Measurements from ENCODE around the gene USP27X.

USP27X gene

DNA sequence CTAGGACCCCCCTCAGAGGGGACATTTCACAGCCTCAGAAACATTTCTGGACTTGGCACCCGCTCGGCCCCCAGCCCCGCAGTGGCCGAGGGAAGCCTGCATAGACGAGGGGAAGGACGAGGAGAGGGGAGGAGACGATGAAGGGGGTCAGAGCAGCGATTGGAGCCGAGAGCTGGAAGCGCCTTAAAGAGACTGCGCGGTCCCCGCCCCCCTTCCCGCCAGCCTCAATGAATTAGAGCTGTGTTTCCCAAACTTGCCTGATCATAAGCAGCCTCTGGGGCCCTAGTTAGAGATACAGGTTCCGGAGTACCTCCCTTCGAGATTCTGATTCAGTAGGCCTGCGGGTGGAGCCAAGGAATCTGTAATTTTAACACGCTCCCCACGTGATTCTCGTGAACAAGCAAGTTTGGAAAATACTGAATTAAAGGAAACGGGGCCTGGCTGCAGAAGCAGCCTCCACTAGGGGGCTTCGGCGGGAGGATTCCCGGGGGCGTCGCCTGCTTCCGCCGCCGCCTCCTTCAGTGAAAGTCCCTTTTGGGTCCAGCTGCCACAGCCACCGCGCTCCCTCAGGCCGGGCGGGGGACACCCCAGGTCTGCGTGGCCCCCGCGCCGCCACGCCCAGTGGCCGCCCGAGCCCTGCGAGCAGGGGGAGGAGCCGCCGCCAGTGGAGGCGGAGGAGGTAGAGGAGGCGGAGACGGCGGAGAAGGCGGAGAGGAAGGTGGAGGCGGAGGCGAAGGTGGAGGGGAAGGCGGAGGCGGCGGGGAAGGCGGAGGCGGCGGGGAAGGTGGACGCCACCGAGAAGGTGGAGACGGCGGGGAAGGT lies at the start of gene USP27X:
Gene USP27X (plus strand): TSS at position 651 of the 822 bp plus-strand sequence. CDS start 824 bp downstream, outside the sequence.
- DNase-seq: peak in 55 of 56 donors; percentile 26 to 89 (median 66)

DNA sequence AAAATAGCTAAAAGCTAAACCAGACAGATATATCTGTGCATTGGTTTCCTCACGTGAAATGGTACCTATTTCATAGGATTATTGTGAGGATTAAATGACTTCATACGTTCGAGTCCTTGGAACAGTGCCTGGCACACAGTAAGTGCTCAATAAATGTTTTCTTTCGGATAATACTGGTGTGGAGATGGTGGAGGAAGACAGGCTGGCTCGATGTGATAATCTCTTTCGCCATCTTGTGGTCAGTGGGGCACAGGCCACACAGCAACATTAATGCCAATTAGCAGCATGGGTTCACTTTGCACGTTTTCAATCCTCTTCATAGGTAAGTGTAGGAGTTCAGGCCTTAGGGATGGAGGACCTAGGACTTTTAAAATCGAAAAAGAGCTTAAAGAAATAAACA lies 40.9 kb upstream of the USP27X start:
- peak in 11 of 56 donors; percentile 0 to 14 (median 2) for DNase-seq

DNA sequence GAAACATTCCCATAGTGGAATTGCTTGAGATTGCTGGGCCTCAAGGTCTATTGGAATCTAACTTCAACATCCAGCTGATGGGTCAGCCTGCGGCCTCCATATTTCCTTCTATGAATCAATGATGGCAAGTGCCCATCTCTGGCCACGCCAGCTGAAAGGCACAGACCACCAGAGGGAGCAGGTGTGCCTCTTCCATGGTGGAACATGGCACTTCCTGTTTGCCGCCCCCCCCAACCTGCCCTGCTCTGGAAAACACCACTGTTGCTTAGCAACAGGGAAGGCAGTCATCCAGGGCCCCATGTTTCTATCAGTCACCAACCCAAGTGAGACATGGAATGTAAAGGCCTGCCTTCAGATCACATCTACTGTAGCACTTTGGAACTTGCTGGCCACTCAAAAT lies 38.6 kb upstream of the USP27X start:
- peak in 50 of 56 donors; percentile 1 to 65 (median 22) for DNase-seq

DNA sequence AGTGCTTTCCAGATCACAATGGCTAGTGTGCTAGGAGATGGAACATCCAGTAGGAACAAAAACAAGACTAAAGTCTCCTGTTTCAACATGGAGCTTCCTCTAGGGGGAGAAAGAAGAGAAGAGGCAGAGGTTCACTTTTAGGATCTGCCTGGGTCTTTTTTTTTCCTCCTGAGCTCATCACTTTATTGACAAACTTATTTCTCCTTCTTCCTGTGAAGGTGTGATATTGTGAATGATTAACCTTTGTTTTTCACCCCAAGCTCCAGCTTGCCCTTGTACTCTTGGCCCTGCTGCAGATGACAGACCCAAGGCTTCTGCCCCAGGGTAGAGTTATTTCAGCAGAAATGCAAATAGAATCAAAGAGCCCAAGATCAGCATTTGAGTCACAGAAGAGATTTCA lies 36.7 kb upstream of the USP27X start:
- no peak for DNase-seq

DNA sequence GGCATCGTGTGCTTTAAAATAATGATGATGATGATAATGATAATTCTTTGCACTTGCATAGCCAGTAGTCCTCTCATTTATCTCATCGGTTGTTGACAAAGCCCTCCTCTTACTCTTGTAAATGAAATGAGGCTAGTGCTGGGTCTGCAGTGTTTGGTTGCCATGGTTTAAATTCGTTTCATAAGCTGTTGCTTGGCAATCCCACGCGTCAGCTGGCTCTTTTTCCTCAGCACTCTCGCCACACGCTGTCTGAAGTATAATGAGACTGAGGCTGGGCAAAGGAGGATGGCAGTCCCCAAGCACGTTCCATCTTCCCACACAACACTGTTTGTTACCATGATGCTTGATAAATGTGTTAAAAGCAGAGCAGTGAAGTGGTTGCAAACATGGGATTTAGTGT lies 34.7 kb upstream of the USP27X start:
- DNase-seq: peak in 47 of 56 donors; percentile 0 to 81 (median 31)

DNA sequence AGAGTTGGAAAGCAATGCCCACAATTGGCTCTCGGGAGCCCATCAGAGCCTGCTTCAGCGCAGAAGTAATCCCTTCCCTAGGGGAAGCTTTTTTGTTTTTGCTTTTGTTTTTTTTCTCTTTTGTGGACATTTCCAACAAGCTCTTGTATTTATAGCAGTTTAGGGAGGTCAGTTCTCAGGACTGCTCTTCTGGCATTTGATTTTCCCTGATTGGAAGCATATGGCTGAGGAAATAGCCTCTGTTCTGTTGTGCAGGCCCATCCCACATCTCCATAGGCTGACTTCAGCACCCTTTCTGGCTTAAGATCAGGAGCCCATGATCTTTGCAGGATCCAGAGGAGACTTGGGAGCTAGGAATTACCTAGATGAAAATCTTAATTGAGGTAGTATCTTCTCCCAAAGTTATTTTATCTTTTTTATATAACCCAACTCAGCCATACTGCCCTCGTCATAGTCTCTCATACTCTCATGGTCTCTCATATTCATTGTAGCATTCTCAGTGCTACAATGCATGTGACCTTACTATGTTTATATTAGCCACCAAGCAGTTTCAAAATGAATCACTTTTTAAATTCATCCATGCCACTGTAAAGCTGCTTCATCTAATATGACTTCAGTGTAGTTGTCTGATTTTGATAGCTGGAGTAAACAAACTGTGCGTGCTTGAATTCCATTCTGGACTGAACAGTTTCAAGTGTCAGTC lies 33.4 kb upstream of the USP27X start:
- no peak for DNase-seq

DNA sequence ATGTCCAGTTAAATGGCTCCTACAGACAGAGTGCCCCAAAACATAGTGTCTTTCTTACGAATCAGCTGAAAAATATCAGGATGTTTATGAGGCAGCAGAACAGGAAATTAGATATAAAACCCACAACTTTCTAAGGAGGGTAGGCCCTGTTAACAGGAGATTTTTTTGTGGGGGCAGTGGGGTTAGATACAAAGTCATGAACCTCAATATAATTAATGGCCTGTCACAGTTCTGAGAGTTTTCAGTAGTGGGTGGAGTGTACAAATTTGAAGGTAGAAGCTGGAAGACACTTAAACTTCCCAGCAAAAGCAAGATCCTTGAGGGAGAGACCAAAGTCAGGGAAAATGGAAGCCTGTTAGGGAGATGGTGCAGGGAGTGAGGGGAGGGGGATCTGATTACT lies 32.8 kb upstream of the USP27X start:
- DNase-seq: no peak

DNA sequence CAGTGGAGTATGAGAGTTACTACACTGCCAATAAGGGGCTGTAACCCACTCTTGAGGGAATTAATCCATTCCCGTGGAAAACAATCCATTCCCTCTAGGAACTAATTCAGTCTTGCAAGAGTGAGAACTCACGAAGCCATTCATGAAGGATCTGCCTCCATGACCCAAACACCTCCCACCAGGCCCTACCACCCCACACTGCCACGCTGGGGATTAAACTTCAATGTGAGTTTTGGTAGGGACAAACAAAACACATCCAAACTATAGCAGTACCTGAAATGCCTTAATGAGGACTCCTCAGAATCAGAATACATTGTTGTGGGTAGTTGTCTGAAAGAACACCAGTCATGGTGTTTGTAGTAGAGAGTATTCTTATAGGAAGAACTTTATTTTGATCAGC lies 31.0 kb upstream of the USP27X start:
- DNase-seq: no peak

DNA sequence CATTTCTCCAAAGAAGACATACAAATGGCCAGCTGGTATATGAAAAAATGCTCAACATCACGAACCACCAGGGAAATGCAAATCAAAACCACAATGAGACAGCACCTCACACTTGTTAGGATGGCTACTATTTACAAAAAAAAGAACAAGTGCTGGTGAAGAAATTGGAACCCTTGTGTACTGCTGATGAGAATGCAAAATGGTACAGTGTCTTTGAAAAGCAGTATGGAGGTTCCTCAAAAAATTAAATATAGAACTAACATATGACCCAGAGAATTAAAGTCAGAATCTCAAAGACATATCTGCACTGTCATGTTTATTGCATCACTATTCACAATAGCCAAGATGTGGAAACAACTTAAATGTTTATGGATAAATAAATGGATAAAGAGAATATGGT lies 29.3 kb upstream of the USP27X start:
- DNase-seq: no peak

DNA sequence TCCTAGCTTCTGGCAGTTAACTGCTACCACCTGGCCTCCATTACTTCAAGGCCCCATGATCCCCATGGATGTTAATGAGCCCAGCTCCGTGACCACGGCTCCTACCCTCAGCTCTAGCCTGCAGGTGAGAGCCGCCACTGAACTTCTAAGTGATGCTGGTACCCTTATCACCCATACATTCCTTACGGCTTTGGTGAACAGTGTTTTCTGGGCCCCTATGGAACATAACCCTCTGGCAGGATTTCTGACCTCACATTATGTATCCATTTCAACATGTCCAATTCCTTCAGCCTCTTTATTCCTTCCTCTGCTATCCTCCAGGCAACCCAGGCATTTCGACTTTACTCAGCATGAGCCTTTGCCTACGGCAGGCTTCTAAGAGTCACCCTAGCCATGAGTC lies 25.6 kb upstream of the USP27X start:
- DNase-seq: no peak

DNA sequence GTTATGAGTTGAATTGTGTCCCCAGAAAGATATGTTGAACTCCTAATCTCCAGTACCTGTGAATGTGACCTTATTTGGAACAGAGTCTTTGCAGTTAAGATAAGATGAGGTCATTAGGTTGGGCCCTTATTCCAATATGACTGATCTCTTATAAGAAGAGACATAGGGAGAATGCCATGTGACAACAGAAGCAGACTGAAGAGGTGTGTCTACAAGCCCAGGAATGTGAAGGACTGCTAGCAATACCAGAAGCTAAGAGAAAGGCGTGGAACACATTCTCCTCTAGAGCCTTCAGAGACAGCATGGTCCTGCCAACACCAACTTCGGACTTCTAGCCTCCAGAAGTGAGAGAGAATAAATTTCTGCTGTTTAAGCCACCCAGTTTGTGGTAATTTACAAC lies 22.5 kb upstream of the USP27X start:
- no peak for DNase-seq

DNA sequence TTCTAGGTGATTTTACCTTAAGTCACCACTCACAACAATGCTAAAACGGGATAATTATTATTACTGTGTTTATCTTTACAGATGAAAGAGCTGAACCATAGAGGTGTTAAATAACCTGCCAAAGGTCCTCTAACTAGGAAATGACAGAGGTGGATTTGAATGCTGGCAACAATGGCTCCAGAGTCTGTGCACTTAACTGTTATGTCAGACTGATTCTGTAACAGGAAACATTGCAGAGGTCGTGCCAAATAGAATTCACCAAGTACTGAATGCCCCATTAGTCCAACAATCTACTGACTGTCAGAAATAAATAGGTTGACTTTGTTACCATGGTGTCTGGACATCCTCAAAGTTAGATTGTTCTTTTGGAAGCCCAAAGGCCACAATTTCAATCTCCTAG lies 20.9 kb upstream of the USP27X start:
- no peak for DNase-seq

DNA sequence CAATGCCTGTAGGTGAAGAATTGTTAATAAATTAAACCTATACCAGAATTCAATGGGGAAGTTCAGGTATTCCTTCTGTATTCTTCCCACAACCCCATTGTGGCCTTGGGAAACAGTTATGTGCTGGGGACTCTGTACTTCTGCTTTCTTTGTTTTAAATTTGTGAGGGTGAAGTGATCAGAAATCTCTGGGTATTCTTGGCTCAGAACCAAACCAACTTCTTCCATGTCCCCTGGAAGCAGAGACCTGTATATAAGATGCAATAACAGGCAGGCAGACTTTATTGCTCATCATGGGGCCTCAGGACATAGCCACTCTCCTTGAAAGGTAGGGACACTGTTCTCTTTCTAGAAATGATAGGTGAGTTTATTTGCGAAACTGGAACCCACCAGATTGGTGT lies 19.8 kb upstream of the USP27X start:
- no peak for DNase-seq

DNA sequence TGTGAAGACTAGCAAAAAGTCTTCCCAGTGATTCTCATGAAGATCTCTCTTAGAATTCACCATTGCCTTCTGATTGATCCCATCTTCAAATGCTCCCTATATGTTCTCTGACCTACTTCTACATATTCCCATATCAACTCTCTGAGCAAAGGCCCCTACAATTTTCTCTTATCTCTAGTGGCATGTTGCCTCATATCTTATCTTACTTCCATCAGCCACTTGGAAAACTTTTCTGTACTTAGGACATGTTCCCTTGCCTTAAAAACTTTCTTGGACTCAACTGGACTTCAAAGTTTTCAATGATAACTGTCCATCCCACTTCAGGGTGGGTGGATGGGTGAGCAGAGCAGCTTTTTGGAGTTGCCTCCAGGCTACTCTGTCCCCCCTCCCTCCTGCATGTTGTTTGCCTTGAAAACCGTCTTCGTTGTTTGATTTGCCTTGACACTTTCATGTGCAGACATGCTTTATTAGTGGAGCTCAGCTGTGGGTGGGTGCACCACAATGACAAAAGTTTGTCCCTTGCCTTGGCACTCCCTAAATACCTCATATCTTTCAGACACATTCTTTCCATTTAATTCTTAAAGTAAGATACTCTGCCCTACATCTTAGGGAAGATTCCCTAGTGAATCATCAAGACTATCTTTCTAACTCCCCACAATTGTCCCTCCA lies 18.3 kb upstream of the USP27X start:
- DNase-seq: no peak

DNA sequence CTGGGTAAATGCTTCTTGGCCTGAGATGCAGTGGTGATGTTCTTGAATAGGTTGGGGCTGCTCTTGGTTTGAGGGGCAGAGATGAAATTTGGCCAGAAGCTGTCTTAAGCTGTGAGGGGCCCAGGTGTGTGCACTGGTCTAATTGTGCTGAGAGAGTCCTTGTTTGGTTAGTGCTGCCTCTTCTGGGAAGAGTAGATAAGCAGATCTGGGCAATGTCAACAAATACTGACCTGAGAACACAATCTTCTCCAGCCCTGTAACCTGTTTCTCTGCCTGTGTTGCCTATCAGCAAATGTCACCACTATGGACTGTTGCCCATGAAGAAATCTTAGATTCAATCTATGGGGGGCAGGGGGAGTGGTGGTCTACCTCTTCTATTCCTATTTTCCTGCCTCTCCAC lies 17.2 kb upstream of the USP27X start:
- no peak for DNase-seq

DNA sequence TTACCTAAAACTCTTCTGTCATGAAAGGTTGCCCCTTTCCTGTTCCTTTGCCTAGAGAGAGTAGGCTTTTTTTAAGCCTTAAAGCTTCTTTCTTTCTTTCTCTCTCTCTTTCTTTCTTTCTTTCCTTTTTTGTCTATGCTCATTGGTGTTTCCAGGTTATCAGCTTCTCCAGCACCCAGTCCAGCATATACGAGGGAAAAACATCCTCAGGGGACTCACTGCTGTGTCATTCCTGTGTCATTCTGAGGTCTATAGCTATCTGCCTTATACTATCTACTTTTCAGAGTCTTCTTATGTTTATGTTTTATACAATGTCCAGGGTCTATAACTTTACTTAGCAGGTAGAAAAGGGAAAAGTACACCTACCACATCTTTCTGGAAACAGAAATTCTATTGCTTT lies 10.5 kb upstream of the USP27X start:
- DNase-seq: no peak

DNA sequence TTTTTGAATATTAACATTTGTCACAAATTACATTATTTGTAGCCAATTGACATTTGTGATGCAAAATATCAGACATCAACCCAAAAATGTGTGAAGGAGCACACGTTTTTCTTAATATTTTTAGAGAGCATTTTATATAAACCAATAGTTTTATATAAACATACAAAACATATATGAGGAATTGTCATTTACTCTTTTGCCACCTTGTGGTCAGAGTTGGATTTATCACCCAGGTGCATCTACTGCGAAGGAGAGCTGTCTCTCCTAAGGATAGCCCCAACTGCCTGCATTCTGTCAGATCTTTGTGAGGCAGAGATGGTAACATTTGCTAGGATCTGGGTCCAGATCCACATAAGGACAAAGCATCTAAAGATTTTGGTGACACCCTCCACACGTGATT lies 2.5 kb upstream of the USP27X start:
- peak in 11 of 56 donors; percentile 0 to 14 (median 1) for DNase-seq

DNA sequence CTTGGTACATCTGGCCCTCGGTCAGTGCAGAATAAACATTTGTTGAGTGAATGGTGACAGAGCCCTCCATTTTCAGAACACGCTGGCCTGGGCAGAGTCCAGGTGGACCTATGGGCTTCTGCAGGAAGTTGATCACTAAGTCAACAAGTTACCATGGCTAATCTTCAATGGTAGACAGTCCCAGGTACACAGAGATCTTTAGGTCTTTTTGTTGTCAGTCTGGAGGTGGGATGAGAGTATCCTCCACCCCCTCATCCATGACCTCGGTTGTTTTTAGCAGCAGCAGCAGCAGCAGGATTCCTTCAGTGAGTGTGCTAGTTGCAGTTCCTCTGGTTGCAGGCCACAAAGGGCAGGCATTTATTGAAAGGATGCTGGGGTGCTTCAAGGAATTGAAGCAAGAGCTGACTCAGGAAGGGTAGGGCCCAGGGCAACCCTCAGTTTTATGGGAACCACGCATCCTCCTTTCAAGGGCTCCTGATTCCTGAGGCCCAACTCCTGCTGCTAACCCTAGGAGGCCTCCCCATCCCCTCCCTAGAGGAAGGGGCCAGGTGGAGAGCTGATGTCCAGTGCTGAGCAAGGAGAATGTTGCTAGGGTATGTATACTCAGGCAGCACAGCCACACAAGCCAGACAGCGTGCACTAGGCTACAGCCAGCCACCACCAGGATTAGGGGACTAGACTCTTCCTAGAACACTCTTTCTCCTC lies 1.7 kb upstream of the USP27X start:
- peak in 1 of 56 donors; percentile 0 for DNase-seq

DNA sequence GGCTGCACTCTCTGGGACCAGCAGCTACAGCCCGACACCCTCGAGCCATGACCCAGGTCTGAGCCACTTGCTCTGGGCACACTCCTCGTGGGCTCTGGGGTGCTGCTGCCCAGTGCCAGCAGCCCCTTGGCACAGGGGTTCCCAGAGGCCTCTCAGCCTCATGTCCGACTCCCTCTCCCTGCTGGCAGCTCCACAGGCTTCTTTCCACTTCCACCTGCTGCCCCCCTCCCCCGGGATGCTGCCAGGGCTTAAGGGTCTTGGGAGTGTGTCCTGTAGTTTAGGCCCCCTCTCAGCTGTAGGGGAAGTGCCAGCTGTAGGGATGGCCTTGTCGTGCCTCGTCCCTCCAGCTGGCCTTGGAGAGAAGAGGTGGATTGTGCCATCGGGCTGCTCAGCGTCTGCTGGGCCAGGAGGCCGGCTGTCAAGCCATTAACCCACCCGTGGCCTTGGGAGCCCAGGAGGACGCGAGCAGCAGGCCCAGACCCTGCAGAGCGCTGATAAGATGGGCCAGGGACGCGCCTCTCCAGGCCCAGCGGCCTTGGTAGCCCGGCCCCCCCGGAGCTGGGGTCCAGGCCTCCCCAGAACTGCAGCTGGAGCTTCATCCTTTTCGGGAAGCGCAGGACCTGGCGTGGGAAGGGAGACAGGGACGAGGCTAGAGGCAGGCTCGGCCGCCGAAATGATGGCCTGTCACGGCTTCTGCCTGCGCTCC lies 1.0 kb upstream of the USP27X start:
- DNase-seq: peak in 15 of 56 donors; percentile 3 to 47 (median 16)

DNA sequence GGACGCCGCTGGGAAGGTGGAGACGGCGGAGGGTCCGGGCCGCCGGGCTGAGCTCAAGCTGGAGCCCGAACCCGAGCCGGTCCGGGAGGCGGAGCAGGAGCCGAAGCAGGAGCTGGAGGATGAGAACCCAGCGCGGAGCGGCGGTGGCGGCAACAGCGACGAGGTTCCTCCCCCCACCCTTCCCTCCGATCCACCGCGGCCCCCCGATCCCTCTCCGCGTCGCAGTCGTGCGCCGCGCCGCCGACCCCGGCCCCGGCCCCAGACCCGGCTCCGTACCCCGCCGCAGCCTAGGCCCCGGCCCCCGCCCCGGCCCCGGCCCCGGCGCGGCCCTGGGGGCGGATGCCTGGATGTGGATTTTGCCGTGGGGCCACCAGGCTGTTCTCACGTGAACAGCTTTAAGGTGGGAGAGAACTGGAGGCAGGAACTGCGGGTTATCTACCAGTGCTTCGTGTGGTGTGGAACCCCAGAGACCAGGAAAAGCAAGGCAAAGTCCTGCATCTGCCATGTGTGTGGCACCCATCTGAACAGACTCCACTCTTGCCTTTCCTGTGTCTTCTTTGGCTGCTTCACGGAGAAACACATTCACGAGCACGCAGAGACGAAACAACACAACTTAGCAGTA lies 483 bp downstream of the USP27X start:
- DNase-seq: peak in 7 of 56 donors; percentile 0 to 48 (median 22)
